Nephron progenitor cell (in vitro differentiated cells): ENCODE data around the gene TMEM98.
A peak's percentile ranks its signal among the peaks of the same experiment; 100 is the strongest.

ENCODE experiments used
- DNase-seq: peaks from one replicate; pipeline ENCODE4 v3.0.0; 2021
- H3K27ac Mint-ChIP-seq: 2 replicates; pipeline ENCODE4 v1.8.0; 2021; ENCODE audit warnings: mild to moderate bottlenecking, moderate library complexity, mixed read lengths
- H3K27me3 Mint-ChIP-seq: 2 replicates; pipeline ENCODE4 v1.8.0; 2021; ENCODE audit warnings: mild to moderate bottlenecking, low read depth, mixed read lengths; ENCODE audit not compliant: poor library complexity
- H3K36me3 Mint-ChIP-seq: 2 replicates; pipeline ENCODE4 v1.8.0; 2021; ENCODE audit warnings: low read depth, mixed read lengths
- H3K4me1 Mint-ChIP-seq: 2 replicates; pipeline ENCODE4 v1.8.0; 2021; ENCODE audit warnings: mixed read lengths
- H3K4me3 Mint-ChIP-seq: 2 replicates; pipeline ENCODE4 v1.8.0; 2021; ENCODE audit warnings: mild to moderate bottlenecking, moderate library complexity, mixed read lengths
- H3K9me3 Mint-ChIP-seq: 2 replicates; pipeline ENCODE4 v1.8.0; 2021; ENCODE audit warnings: mild to moderate bottlenecking, moderate library complexity, mixed read lengths
- CTCF ChIP-seq: fragments of 200-600 bp; sonication (generic); IDR thresholded peaks from 2 replicates; pipeline ENCODE4 v1.5.0; 2021; ENCODE audit warnings: antibody characterized with exemption

Gene TMEM98

GRCh38 chr17:32933881-32934280, 5.9 kb downstream of the TMEM98 start:
- Mint-ChIP-seq H3K4me1 (peaks cover 39% of the 10 kb centered on the region), H3K27me3 (no peaks in the 10 kb centered on the region), H3K36me3 (peaks cover 58% of the 10 kb centered on the region), H3K27ac (peak overlapping the region; percentile 47), H3K9me3 (no peaks in the 10 kb centered on the region), H3K4me3 (no peak overlapping the region)
- no peak for TF ChIP-seq CTCF
- DNase-seq = no peak

DNA sequence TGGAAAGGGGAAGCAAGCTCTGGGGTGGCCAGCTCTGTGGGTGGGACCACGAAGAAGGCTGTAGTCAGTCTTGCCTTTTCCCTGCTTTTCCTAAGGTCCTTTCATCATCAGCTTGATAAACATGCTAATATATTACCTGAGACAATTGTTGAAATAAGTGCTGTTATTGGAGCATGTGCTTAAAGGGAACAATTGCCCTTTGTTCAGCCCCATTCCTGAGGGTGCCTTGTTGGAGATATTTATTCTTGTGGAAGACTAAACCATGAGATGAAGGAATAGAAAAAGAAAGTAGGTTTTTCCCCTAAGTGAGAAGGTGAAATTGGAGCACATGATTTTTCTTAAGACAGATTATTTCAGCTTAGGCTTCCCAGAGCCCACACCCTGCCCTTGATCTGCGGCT, 7.8 kb downstream of the TMEM98 start:
- Mint-ChIP-seq H3K4me1 (peaks cover 39% of the 10 kb centered on the region), H3K9me3 (no peaks in the 10 kb centered on the region), H3K27me3 (no peaks in the 10 kb centered on the region), H3K4me3 (no peak overlapping the region), H3K36me3 (peaks cover 76% of the 10 kb centered on the region), H3K27ac (peak overlapping the region; percentile 98)
- no peak for TF ChIP-seq CTCF
- no peak for DNase-seq

DNA sequence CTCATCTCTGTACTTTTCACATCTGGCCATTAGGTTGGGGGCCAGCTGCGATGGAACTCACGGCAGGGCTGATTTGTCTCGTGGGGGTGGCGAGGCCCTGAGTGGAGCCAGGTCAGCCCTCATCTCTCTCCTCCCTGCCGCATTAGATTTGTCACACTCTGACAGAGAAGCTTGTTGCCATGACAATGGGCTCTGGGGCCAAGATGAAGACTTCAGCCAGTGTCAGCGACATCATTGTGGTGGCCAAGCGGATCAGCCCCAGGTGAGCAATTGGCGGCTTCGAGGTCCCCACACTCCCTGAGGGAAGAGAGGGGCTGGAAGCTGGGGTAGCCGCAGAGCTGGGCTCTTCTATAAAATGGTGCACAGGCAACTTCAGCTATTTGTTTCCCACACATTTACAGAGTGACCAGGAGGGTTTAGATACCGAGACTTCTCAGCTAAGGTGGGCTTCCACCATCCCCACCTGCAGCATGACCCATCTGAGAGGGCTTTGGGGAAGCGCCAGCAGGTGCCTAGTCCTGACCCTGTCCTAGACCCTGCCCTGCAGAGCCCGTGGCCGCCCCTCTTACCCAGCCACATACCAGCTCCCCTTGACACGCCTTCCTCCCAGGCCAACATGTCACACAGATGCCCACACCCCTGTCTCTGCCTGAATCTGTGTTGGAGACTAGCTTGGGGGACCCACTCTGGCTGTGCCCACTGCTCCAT, 8.4 kb downstream of the TMEM98 start:
- H3K4me1 Mint-ChIP-seq = peaks cover 38% of the 10 kb centered on the region
- DNase-seq = no peak
- peaks cover 79% of the 10 kb centered on the region for H3K36me3 Mint-ChIP-seq
- H3K27me3 Mint-ChIP-seq = no peaks in the 10 kb centered on the region
- no peak for TF ChIP-seq CTCF
- H3K9me3 Mint-ChIP-seq = no peaks in the 10 kb centered on the region
- peak overlapping the region; percentile 98 for H3K27ac Mint-ChIP-seq
- H3K4me3 Mint-ChIP-seq = no peak overlapping the region

- H3K4me3 Mint-ChIP-seq = no peak overlapping the region
- H3K27me3 Mint-ChIP-seq = no peaks in the 10 kb centered on the region
- TF ChIP-seq CTCF = peak; percentile 85
- H3K27ac Mint-ChIP-seq = peak overlapping the region; percentile 71
- peak; percentile 87 for DNase-seq
- H3K4me1 Mint-ChIP-seq = peaks cover 35% of the 10 kb centered on the region
- H3K9me3 Mint-ChIP-seq = no peaks in the 10 kb centered on the region
- H3K36me3 Mint-ChIP-seq = peaks cover 79% of the 10 kb centered on the region
Measured at GRCh38 chr17:32936894-32937500, 9.0 kb downstream of the TMEM98 start.

DNA sequence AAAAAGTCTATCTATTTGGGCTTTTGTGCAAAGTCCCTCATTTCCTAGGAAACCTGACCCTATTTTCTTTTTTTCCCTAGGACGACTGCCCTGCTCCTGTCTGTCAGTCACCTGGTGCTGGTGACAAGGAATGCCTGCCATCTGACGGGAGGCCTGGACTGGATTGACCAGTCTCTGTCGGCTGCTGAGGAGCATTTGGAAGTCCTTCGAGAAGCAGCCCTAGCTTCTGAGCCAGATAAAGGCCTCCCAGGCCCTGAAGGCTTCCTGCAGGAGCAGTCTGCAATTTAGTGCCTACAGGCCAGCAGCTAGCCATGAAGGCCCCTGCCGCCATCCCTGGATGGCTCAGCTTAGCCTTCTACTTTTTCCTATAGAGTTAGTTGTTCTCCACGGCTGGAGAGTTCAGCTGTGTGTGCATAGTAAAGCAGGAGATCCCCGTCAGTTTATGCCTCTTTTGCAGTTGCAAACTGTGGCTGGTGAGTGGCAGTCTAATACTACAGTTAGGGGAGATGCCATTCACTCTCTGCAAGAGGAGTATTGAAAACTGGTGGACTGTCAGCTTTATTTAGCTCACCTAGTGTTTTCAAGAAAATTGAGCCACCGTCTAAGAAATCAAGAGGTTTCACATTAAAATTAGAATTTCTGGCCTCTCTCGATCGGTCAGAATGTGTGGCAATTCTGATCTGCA, 12.9 kb downstream of the TMEM98 start:
- H3K27ac Mint-ChIP-seq = no peak overlapping the region
- no peak for DNase-seq
- peaks cover 79% of the 10 kb centered on the region for H3K36me3 Mint-ChIP-seq
- no peaks in the 10 kb centered on the region for H3K9me3 Mint-ChIP-seq
- TF ChIP-seq CTCF = no peak
- H3K27me3 Mint-ChIP-seq = no peaks in the 10 kb centered on the region
- H3K4me3 Mint-ChIP-seq = no peak overlapping the region
- peaks cover 22% of the 10 kb centered on the region for H3K4me1 Mint-ChIP-seq
